K562 (cell line): ENCODE data around the gene SLC7A11. TPM values are rescaled to one million over a fixed set of nuclear protein-coding genes. Genes with fewer than 3 reads are reported as not detected.

Experiments
- CBX8 ChIP-seq: fragments of 200-600 bp; sonication (generic); IDR thresholded peaks from 2 replicates; pipeline ENCODE4 v1.6.1; 2012; ENCODE audit warnings: borderline replicate concordance, mixed run types, low read depth, mild to moderate bottlenecking, moderate library complexity, mixed read lengths, low read length, control low read depth, inconsistent platforms; ENCODE audit not compliant: poor library complexity, severe bottlenecking; ENCODE audit errors: extremely low read depth
- CREM ChIP-seq: IDR thresholded peaks from 2 replicates; pipeline ENCODE4 v1.6.1; 2014; ENCODE audit warnings: antibody characterized with exemption, low read depth
- GABPA ChIP-seq: fragments of 200-800 bp; sonication (Bioruptor generic); conservative IDR thresholded peaks from 2 replicates; pipeline ENCODE4 v1.6.1; 2016; ENCODE audit warnings: low read depth, missing genetic modification characterization, missing compliant biosample characterization
- HDAC3 ChIP-seq: fragments of 450-650 bp; IDR thresholded peaks from 2 replicates; pipeline ENCODE4 v1.6.1; 2018; ENCODE audit warnings: borderline replicate concordance, mild to moderate bottlenecking, moderate library complexity; ENCODE audit not compliant: partially characterized antibody
- KDM4B ChIP-seq, 2 experiments: fragments of 450-650 bp in 1 of 2; sonication (generic) in 1 of 2; IDR thresholded peaks; 2 replicates each; pipeline ENCODE4 v1.6.1; 2016 to 2017; ENCODE audit warnings: borderline replicate concordance in 2 of 2, antibody characterized with exemption in 1 of 2, low read depth in 1 of 2, mild to moderate bottlenecking in 1 of 2
- MED1 ChIP-seq: sonication (generic); formaldehyde crosslinking; IDR thresholded peaks from 2 replicates; pipeline ENCODE4 v1.8.1; 2023; ENCODE audit warnings: missing genetic modification reagents, borderline replicate concordance
- NCOA2 ChIP-seq, 2 experiments: fragments of 450-650 bp; IDR thresholded peaks; 2 replicates each; pipeline ENCODE4 v1.6.1; 2018; ENCODE audit warnings: mild to moderate bottlenecking in 2 of 2, moderate library complexity in 1 of 2; ENCODE audit not compliant: partially characterized antibody in 2 of 2
- SP2 ChIP-seq: IDR thresholded peaks from 2 replicates; pipeline ENCODE4 v1.6.1; 2011; ENCODE audit warnings: mild to moderate bottlenecking, low read depth, low read length, moderate library complexity; ENCODE audit not compliant: poor library complexity, severe bottlenecking; ENCODE audit errors: extremely low read depth
- TRIM28 ChIP-seq: fragments of 450-650 bp; IDR thresholded peaks from 2 replicates; pipeline ENCODE4 v1.6.1; 2017
- XRCC3 ChIP-seq: fragments of 450-650 bp; IDR thresholded peaks from 2 replicates; pipeline ENCODE4 v1.6.1; 2017; ENCODE audit warnings: mild to moderate bottlenecking, moderate library complexity
- XRCC4 ChIP-seq: IDR thresholded peaks from one replicate; pipeline ENCODE4 v1.6.1; 2011; ENCODE audit not compliant: insufficient read depth, insufficient read length; ENCODE audit errors: extremely low read depth
- ZC3H11A ChIP-seq: IDR thresholded peaks from 2 replicates; pipeline ENCODE4 v1.6.1; 2012; ENCODE audit warnings: low read depth, low read length, improper control_type of control experiment
- ZFPM2 ChIP-seq: fragments of 250-450 bp; sonication (Bioruptor Pico); IDR thresholded peaks from 2 replicates; pipeline ENCODE4 v1.5.1; 2022; ENCODE audit warnings: mild to moderate bottlenecking
- ZKSCAN8 ChIP-seq: fragments of 200-800 bp; sonication (Bioruptor generic); IDR thresholded peaks from 2 replicates; pipeline ENCODE4 v1.6.1; 2016; ENCODE audit warnings: missing genetic modification characterization, missing compliant biosample characterization
- ZNF311 ChIP-seq: fragments of 250-450 bp; sonication (Bioruptor Pico); IDR thresholded peaks from 2 replicates; pipeline ENCODE4 v1.4.0; 2020; ENCODE audit warnings: mild to moderate bottlenecking, moderate library complexity
- ZNF584 ChIP-seq: fragments of 200-800 bp; sonication (Bioruptor generic); IDR thresholded peaks from 2 replicates; pipeline ENCODE4 v1.6.1; 2016; ENCODE audit warnings: low read depth, mild to moderate bottlenecking, missing genetic modification characterization, missing compliant biosample characterization
- ZNF707 ChIP-seq: fragments of 250-450 bp; sonication (Bioruptor Pico); conservative IDR thresholded peaks from 2 replicates; pipeline ENCODE4 v1.8.0; 2022; ENCODE audit warnings: inconsistent platforms, mild to moderate bottlenecking, moderate library complexity
- ZNF76 ChIP-seq: fragments of 250-450 bp; sonication (Bioruptor Pico); IDR thresholded peaks from 2 replicates; pipeline ENCODE4 v1.4.0; 2020; ENCODE audit warnings: mild to moderate bottlenecking, moderate library complexity, borderline replicate concordance
- ZNF830 ChIP-seq: fragments of 250-450 bp; sonication (Bioruptor Pico); IDR thresholded peaks from 2 replicates; pipeline ENCODE4 v1.5.0; 2021; ENCODE audit warnings: mild to moderate bottlenecking
- polyA plus RNA-seq, 8 experiments: library from polyadenylated mRNA; depleted of rRNA in 4 of 8; stranded (reverse) in 5 of 8; unstranded in 3 of 8; fragments of >200 nt; fragmentation: Nextera tagmentation in 2 of 8; fragmentation: Illumina TruSeq in 1 of 8; extraction: Ambion mirVana in 2 of 8; extraction: Trizol in 1 of 8; gene quantifications; 2 replicates each; pipeline versions ENCODE4 v1.2.1 to v1.2.3, GENCODE V29; 2011 to 2014; ENCODE audit warnings: inconsistent platforms in 1 of 8, missing spikeins in 1 of 8
- total RNA-seq, 7 experiments: library from RNA; depleted of rRNA in 6 of 7; stranded (reverse); fragments of >200 nt in 6 of 7; fragmentation: Illumina TruSeq in 2 of 7; extraction: Trizol in 2 of 7; gene quantifications; 2 replicates each; pipeline versions ENCODE4 v1.2.1 to v1.2.3, GENCODE V29; 2011 to 2021; ENCODE audit warnings: low replicate concordance in 1 of 7
- TF ChIP-seq, protein P1 (sequence below): fragments of 450-650 bp; IDR thresholded peaks from 2 replicates; pipeline ENCODE4 v1.6.1; 2017; ENCODE audit warnings: antibody characterized with exemption, mild to moderate bottlenecking
- TF ChIP-seq, protein P2 (sequence below): fragments of 450-650 bp; IDR thresholded peaks from one replicate; pipeline ENCODE4 v1.6.1; 2018; ENCODE audit warnings: mild to moderate bottlenecking, moderate library complexity; ENCODE audit not compliant: partially characterized antibody
- TF ChIP-seq, protein P3 (sequence below): sonication (generic); IDR thresholded peaks from 2 replicates; pipeline ENCODE4 v1.6.1; 2016

The SLC7A11 gene
- total and polyA plus RNA-seq, 9 of the 15 experiments (the other 6 are each of a cell fraction or from before 2014, with no cell fraction given), result 4.5 to 26.1 (median 13.5) TPM

DNA sequence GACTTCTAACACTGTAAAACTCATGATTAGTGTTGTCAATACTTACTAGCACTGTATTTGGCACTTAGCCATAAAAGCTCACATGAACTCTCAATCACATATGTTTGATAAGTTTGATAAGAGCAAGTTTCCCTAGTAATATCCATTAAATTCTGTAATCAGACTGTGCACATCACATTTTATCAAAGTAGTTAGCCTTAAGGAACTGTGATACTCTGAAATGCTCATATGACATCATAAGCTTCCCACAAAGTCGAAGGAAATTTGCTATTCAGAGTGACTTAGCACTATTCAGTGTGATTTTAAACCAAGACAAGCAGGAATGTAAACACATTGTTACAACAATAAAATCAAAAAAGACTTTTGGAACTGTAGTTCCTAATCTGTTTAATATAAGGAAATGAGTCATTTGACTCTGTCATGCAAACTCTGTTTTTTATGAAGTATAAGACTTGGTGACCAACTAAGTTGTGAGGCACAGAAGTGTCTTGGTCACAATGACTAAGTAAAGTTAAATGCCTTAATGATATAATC lies 6.7 kb downstream of the SLC7A11 start (continued):
- TF ChIP-seq ZFPM2 (no peak), ZNF830 (no peak), ZNF76 (CRISPR knock-in tag) (no peak), ZNF707 (CRISPR knock-in tag) (no peak), ZNF311 (no peak), HDAC3 (peak; percentile 57), TRIM28 (no peak), MED1 (no peak), ZNF584 (CRISPR knock-in tag) (no peak), CBX8 (no peak), SP2 (no peak), CREM (peak; percentile 78), XRCC3 (no peak), XRCC4 (no peak), GABPA (tag) (no peak), NCOA2 (IDR thresholded peaks at IDR 0.05; ENCODE audit: partially characterized antibody in 2 of 2) (peak; percentile 16 to 35), ZKSCAN8 (CRISPR knock-in tag) (no peak), ZC3H11A (no peak), KDM4B (IDR thresholded peaks at IDR 0.05; ENCODE audit: borderline replicate concordance in 2 of 2, low read depth in 1 of 2) (no peak)
- TF ChIP-seq, protein P1, sequence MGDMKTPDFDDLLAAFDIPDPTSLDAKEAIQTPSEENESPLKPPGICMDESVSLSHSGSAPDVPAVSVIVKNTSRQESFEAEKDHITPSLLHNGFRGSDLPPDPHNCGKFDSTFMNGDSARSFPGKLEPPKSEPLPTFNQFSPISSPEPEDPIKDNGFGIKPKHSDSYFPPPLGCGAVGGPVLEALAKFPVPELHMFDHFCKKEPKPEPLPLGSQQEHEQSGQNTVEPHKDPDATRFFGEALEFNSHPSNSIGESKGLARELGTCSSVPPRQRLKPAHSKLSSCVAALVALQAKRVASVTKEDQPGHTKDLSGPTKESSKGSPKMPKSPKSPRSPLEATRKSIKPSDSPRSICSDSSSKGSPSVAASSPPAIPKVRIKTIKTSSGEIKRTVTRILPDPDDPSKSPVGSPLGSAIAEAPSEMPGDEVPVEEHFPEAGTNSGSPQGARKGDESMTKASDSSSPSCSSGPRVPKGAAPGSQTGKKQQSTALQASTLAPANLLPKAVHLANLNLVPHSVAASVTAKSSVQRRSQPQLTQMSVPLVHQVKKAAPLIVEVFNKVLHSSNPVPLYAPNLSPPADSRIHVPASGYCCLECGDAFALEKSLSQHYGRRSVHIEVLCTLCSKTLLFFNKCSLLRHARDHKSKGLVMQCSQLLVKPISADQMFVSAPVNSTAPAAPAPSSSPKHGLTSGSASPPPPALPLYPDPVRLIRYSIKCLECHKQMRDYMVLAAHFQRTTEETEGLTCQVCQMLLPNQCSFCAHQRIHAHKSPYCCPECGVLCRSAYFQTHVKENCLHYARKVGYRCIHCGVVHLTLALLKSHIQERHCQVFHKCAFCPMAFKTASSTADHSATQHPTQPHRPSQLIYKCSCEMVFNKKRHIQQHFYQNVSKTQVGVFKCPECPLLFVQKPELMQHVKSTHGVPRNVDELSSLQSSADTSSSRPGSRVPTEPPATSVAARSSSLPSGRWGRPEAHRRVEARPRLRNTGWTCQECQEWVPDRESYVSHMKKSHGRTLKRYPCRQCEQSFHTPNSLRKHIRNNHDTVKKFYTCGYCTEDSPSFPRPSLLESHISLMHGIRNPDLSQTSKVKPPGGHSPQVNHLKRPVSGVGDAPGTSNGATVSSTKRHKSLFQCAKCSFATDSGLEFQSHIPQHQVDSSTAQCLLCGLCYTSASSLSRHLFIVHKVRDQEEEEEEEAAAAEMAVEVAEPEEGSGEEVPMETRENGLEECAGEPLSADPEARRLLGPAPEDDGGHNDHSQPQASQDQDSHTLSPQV, result peak; percentile 83
- TF ChIP-seq, protein P2, sequence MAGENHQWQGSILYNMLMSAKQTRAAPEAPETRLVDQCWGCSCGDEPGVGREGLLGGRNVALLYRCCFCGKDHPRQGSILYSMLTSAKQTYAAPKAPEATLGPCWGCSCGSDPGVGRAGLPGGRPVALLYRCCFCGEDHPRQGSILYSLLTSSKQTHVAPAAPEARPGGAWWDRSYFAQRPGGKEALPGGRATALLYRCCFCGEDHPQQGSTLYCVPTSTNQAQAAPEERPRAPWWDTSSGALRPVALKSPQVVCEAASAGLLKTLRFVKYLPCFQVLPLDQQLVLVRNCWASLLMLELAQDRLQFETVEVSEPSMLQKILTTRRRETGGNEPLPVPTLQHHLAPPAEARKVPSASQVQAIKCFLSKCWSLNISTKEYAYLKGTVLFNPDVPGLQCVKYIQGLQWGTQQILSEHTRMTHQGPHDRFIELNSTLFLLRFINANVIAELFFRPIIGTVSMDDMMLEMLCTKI, result no peak
- TF ChIP-seq, protein P3, sequence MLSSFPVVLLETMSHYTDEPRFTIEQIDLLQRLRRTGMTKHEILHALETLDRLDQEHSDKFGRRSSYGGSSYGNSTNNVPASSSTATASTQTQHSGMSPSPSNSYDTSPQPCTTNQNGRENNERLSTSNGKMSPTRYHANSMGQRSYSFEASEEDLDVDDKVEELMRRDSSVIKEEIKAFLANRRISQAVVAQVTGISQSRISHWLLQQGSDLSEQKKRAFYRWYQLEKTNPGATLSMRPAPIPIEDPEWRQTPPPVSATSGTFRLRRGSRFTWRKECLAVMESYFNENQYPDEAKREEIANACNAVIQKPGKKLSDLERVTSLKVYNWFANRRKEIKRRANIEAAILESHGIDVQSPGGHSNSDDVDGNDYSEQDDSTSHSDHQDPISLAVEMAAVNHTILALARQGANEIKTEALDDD, result peak; percentile 82
